B cell (primary cell): ENCODE results near the gene MBNL2. TPM values are rescaled to one million over a fixed set of nuclear protein-coding genes. Genes with fewer than 3 reads are reported as not detected.

ENCODE experiments used
- ATAC-seq: fragments of 200-7000 bp; cut with Tn5 transposase; one replicate; pipeline ENCODE4 v1.10.0; 2021; ENCODE audit warnings: low read depth, mild to moderate bottlenecking, moderate number of reproducible peaks, moderate library complexity
- CTCF ChIA-PET: fragments of 350-600 bp; sonication (Branson Sonifier 250); formaldehyde crosslinking; loops from one replicate; lab custom pipeline; 2021; ENCODE audit warnings: antibody characterized with exemption, inconsistent platforms; lab: Charles Lee
- POLR2A ChIA-PET: fragments of 350-600 bp; sonication (Branson Sonifier 250); formaldehyde crosslinking; loops from one replicate; lab custom pipeline; 2021; ENCODE audit warnings: antibody characterized with exemption; lab: Charles Lee
- DNase-seq: peaks from one replicate; pipeline ENCODE4 v3.0.0; 2013
- H2AFZ ChIP-seq: 2 replicates; pipeline ENCODE4 v1.6.1; 2012; ENCODE audit warnings: mild to moderate bottlenecking, low read depth, low read length; ENCODE audit not compliant: insufficient read depth, poor library complexity, severe bottlenecking
- H3K27ac ChIP-seq, 2 donors: 1 replicate in 1 of 2; 2 replicates in 1 of 2; pipeline ENCODE4 v1.5.1; 2012 to 2013; ENCODE audit warnings: low read length in 2 of 2, mild to moderate bottlenecking in 2 of 2, moderate library complexity in 1 of 2
- H3K27me3 ChIP-seq, 4 experiments: fragments of 200-600 bp in 1 of 4; sonication (generic) in 1 of 4; replicated peaks in 1 of 4; 1 replicate in 2 of 4; 2 replicates in 2 of 4; pipeline versions ENCODE4 v1.6.1 to v1.7.0; 2013 to 2016; ENCODE audit warnings: low read length in 3 of 4, mild to moderate bottlenecking in 2 of 4, mixed read lengths in 1 of 4, moderate library complexity in 1 of 4; ENCODE audit not compliant: insufficient read depth in 4 of 4, control insufficient read depth in 3 of 4; ENCODE audit errors: control extremely low read depth in 1 of 4
- H3K36me3 ChIP-seq, 2 experiments: replicated peaks in 1 of 2; 1 replicate in 1 of 2; 2 replicates in 1 of 2; pipeline versions ENCODE4 v1.6.1 to v1.7.1; 2013; ENCODE audit warnings: low read length in 1 of 2; ENCODE audit not compliant: insufficient read depth in 2 of 2, control insufficient read depth in 1 of 2; ENCODE audit errors: control extremely low read depth in 1 of 2, extremely low read depth in 1 of 2
- H3K4me1 ChIP-seq, 2 donors: fragments of 200-600 bp in 1 of 2; sonication (generic) in 1 of 2; 1 replicate in 1 of 2; 2 replicates in 1 of 2; pipeline versions ENCODE4 v1.5.1 to v1.6.1; 2013 to 2017; ENCODE audit warnings: low read length in 2 of 2; ENCODE audit not compliant: control insufficient read depth in 2 of 2, insufficient read depth in 2 of 2
- H3K4me2 ChIP-seq: replicated peaks from 2 replicates; pipeline ENCODE3; 2012; ENCODE audit warnings: mild to moderate bottlenecking, low read depth, low read length; ENCODE audit not compliant: poor library complexity, severe bottlenecking
- H3K4me3 ChIP-seq, 5 experiments: fragments of 200-600 bp in 1 of 5; sonication (generic) in 1 of 5; 1 replicate in 3 of 5; 2 replicates in 2 of 5; pipeline versions ENCODE4 v1.5.1 to v1.7.0; 2011 to 2016; ENCODE audit warnings: low read length in 4 of 5, mild to moderate bottlenecking in 4 of 5, low read depth in 2 of 5, control low read depth in 1 of 5, moderate library complexity in 1 of 5; ENCODE audit not compliant: insufficient read depth in 1 of 5; ENCODE audit errors: control extremely low read depth in 1 of 5, extremely low read depth in 1 of 5
- H3K79me2 ChIP-seq: fragments of 200-600 bp; sonication (generic); one replicate; pipeline ENCODE4 v1.6.0; 2016; ENCODE audit warnings: low read length; ENCODE audit not compliant: control insufficient read depth, insufficient read depth
- H3K9ac ChIP-seq: fragments of 200-600 bp; sonication (generic); 2 replicates; pipeline ENCODE4 v1.6.1; 2017; ENCODE audit warnings: mild to moderate bottlenecking, low read length, moderate library complexity
- H3K9me3 ChIP-seq, 3 donors: one replicate each; pipeline versions ENCODE4 v1.6.1 to v1.7.1; 2013; ENCODE audit warnings: low read length in 2 of 3; ENCODE audit not compliant: control insufficient read depth in 2 of 3, insufficient read depth in 1 of 3; ENCODE audit errors: control extremely low read depth in 1 of 3
- H4K20me1 ChIP-seq: 2 replicates; pipeline ENCODE4 v1.6.0; 2012; ENCODE audit warnings: mild to moderate bottlenecking, low read length; ENCODE audit not compliant: insufficient read depth, control insufficient read depth, poor library complexity, severe bottlenecking
- H3K27ac Mint-ChIP-seq: one replicate; pipeline ENCODE4 v1.8.0; 2021; ENCODE audit warnings: mixed read lengths
- H3K27me3 Mint-ChIP-seq: one replicate; pipeline ENCODE4 v1.8.0; 2021; ENCODE audit warnings: mixed read lengths
- H3K4me1 Mint-ChIP-seq: one replicate; pipeline ENCODE4 v1.8.0; 2021; ENCODE audit warnings: mixed read lengths
- H3K4me3 Mint-ChIP-seq: one replicate; pipeline ENCODE4 v1.8.0; 2021; ENCODE audit warnings: mixed read lengths
- H3K9me3 Mint-ChIP-seq: one replicate; pipeline ENCODE4 v1.8.0; 2022; ENCODE audit warnings: mixed read lengths; ENCODE audit not compliant: insufficient read depth
- EZH2 ChIP-seq: IDR thresholded peaks from 2 replicates; pipeline ENCODE4 v1.6.1; 2012; ENCODE audit warnings: borderline replicate concordance, low read depth, mild to moderate bottlenecking, moderate library complexity, low read length; ENCODE audit not compliant: insufficient read depth, poor library complexity, severe bottlenecking
- WGBS: methylation state at CpG from one replicate; pipeline ENCODE4 v1.1.5; 2013; ENCODE audit warnings: missing lambda C conversion rate; ENCODE audit not compliant: insufficient coverage; 5-methylcytosine and 5-hydroxymethylcytosine counted together
- intact Hi-C: fragments of 100-400 bp; cut with micrococcal nuclease; formaldehyde crosslinking; loops from one replicate; pipeline ENCODE4 v1.10.0; 2022
- polyA plus RNA-seq: library from polyadenylated mRNA; depleted of rRNA; stranded (reverse); fragments of >200 nt; gene quantifications from 2 replicates; pipeline ENCODE4 v1.2.3, GENCODE V29; 2012
- total RNA-seq, 2 donors: library from RNA; stranded (reverse); fragments of 120-200 nt in 1 of 2; gene quantifications; 1 replicate in 1 of 2; 2 replicates in 1 of 2; pipeline versions ENCODE4 v1.2.3 to v1.2.4, GENCODE V29; 2013 to 2022
- TF ChIP-seq, protein P1 (sequence below): fragments of 200-600 bp; IDR thresholded peaks from one replicate; pipeline ENCODE4 v1.8.0; 2022; ENCODE audit warnings: antibody characterized with exemption, mild to moderate bottlenecking

The MBNL2 gene
- total and polyA plus RNA-seq, 2 donors (not counting 1 experiment from before 2014, with no cell fraction given) = 6.9 to 50.1 TPM

DNA sequence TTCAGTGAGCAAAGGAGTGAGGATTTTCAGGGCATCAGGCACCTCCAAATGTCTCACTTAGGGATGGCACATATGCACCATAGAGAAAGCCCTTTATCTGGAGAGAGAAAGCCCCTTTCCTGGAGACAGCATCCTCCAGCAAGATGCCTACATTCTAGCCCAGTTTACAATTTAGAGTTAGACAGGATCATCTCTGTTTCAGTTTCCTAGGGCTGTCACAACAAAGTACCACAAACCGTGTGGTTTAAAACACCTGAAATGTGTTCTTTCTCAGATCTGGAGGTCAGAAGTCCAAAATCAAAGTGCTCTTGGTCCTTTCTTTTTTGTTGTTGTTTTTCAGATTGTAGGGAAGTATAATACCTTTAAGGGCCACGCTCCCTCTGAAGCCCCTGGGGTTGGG lies 61.8 kb downstream of the MBNL2 start:
- POLR2A ChIA-PET = no interaction called here
- WGBS = 100% methylated on average over 1 of the region's 2 CpGs
- peaks cover 0 to 2% of the 10 kb centered on the region in 2 donors for H3K4me1 ChIP-seq
- peaks cover 83% of the 10 kb centered on the region for H4K20me1 ChIP-seq
- ATAC-seq (no peak), DNase-seq (no peak)
- no peak overlapping the region for H3K27ac ChIP-seq
- no peak overlapping the region for H3K27ac Mint-ChIP-seq
- peaks cover 55% of the 10 kb centered on the region for H3K4me1 Mint-ChIP-seq
- CTCF ChIA-PET = no interaction called here
- no peak overlapping the region for H2AFZ ChIP-seq
- no peak overlapping the region for H3K9ac ChIP-seq
- H3K36me3 ChIP-seq = no peaks in the 10 kb centered on the region
- no peak overlapping the region for H3K4me3 Mint-ChIP-seq
- no peaks in the 10 kb centered on the region for H3K9me3 ChIP-seq
- intact Hi-C loops = no loop called here
- no peaks in the 10 kb centered on the region for H3K27me3 ChIP-seq
- TF ChIP-seq EZH2 = no peak
- TF ChIP-seq, protein P1, sequence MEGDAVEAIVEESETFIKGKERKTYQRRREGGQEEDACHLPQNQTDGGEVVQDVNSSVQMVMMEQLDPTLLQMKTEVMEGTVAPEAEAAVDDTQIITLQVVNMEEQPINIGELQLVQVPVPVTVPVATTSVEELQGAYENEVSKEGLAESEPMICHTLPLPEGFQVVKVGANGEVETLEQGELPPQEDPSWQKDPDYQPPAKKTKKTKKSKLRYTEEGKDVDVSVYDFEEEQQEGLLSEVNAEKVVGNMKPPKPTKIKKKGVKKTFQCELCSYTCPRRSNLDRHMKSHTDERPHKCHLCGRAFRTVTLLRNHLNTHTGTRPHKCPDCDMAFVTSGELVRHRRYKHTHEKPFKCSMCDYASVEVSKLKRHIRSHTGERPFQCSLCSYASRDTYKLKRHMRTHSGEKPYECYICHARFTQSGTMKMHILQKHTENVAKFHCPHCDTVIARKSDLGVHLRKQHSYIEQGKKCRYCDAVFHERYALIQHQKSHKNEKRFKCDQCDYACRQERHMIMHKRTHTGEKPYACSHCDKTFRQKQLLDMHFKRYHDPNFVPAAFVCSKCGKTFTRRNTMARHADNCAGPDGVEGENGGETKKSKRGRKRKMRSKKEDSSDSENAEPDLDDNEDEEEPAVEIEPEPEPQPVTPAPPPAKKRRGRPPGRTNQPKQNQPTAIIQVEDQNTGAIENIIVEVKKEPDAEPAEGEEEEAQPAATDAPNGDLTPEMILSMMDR = no peak
- H3K9me3 Mint-ChIP-seq = no peaks in the 10 kb centered on the region
- H3K79me2 ChIP-seq = peaks cover 61% of the 10 kb centered on the region
- no peak overlapping the region for H3K4me3 ChIP-seq
- no peaks in the 10 kb centered on the region for H3K27me3 Mint-ChIP-seq
- H3K4me2 ChIP-seq = no peak overlapping the region

DNA sequence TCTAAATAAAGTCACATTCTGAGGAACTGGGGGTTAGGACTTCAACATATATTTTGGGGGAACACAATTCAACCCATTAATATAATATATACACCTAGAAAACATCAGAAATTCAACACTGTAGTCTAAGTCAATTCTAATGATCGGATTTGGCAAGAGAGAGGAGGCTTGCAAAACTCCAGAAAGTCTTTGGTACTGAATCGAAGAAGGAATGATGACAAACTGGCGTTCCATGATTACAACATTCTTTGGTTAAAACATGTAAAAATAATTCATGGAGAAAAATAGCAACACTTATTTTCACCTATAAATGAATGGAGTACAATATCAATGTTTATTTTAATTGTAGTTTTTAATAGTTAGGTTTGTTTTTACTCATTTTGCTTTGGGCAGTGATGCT lies 62.4 kb downstream of the MBNL2 start:
- H3K4me1 Mint-ChIP-seq = peaks cover 51% of the 10 kb centered on the region

More for the DNA sequence above, 62.4 kb downstream of the MBNL2 start:
- no CpG with 5 or more reads among the region's 3 CpGs for WGBS
- H3K4me3 ChIP-seq = no peak overlapping the region
- no peaks in the 10 kb centered on the region for H3K9me3 ChIP-seq
- peaks cover 0 to 2% of the 10 kb centered on the region in 2 donors for H3K4me1 ChIP-seq
- ChIA-PET POLR2A (no interaction called here), CTCF (no interaction called here)
- no peak overlapping the region for H2AFZ ChIP-seq
- no peak overlapping the region for H3K27ac Mint-ChIP-seq
- no peak for TF ChIP-seq EZH2
- TF ChIP-seq, protein P1 = no peak
- H3K27me3 Mint-ChIP-seq = no peaks in the 10 kb centered on the region
- no peaks in the 10 kb centered on the region for H3K36me3 ChIP-seq
- peaks cover 82% of the 10 kb centered on the region for H4K20me1 ChIP-seq
- H3K9ac ChIP-seq = no peak overlapping the region
- no peak overlapping the region for H3K4me3 Mint-ChIP-seq
- H3K4me2 ChIP-seq = no peak overlapping the region
- no peak overlapping the region for H3K27ac ChIP-seq
- ATAC-seq (no peak), DNase-seq (no peak)
- peaks cover 55% of the 10 kb centered on the region for H3K79me2 ChIP-seq
- no peaks in the 10 kb centered on the region for H3K9me3 Mint-ChIP-seq
- H3K27me3 ChIP-seq = no peaks in the 10 kb centered on the region
- intact Hi-C loops = no loop called here
